Fibroblast of skin of left quadriceps (primary cell): ENCODE measurements around the gene IPO9.

Source experiments
- DNase-seq, 2 experiments: peaks; one replicate each; pipeline ENCODE4 v3.0.0-alpha.2; 2013; ENCODE audit warnings: low read depth in 2 of 2

The IPO9 gene

DNA sequence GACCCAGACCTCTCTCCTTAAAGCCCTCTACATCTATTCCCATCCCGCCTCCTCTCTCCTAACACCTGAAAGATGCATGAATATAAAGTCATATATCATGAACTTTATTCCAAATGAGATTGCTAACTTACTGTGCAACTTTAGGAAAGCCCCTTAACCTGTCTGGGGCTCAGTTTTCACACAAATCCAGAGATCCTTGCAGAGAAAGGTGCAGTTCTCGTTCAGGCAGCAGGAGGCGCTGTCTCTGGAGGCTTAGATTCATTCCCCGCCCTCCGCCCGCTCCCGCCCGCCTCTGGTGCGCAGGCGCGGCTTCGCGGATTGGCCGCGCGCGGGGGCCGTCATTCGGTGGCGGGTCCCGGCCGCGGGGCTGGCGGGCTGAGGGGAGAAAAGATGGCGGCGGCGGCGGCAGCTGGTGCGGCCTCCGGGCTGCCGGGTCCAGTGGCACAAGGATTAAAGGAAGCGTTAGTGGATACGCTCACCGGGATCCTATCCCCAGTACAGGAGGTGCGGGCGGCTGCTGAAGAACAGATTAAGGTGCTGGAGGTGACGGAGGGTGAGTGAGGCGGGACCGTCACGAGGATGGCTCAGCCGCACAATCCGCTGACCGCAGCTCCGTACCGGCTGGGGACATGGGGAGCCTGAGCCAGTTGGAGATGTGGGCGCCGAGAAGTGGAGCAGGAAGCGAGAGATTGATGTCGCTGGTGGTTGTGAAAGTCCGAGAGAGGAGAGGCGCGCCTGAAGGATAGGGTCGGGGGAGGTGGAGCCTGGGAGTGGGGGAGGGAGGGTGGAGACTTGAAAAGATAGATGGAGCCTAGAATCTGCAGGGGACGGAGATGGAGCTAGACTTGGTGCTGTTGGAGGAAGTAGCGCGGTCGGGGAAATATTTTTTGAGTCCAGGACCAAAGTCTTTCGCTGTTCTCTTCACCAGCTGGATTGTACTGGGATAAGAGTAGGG lies at the start of gene IPO9:
Gene IPO9 (plus strand): TSS at position 338 of the 955 bp plus-strand sequence. CDS start 53 bp downstream, at position 391.
- peak; percentile 83 to 84 for DNase-seq

DNA sequence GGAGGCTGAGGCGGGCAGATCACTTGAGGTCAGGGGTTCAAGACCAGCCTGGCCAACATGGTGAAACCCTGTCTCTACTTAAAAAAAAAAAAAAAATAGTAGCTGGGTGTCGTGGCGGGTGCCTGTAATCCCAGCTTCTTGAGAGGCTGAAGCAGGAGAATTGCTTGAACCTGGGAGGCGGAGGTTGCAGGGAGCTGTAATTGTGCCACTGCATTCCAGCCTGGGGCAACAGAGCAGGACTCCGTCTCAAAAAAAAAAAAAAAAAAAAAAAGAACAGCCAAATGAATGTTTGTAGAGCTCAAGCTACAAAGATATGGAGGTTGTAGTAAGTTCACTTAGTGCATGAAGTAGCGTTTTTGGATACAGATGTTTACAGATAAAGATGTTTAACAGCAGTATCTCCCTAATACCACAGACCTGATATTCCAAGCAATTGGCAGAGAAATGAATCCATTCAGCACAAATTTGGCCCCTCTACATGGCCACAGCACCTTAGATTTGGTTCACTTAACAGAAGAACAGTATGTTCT lies 49.5 kb upstream of the IPO9 start:
- DNase-seq = no peak

DNA sequence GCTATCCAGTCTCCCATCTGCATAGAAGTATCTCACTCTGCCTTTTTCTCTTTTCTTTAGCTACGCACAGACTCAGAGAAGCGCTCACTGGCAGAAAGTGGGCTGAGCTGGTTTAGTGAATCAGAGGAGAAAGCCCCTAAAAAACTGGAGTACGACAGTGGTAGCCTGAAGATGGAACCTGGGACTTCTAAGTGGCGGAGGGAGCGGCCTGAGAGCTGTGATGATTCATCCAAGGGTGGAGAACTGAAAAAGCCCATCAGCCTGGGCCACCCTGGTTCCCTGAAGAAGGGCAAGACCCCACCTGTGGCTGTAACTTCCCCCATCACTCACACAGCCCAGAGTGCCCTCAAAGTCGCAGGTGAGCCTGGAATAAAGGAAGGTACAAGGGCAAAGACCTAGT lies 48.0 kb upstream of the IPO9 start:
- DNase-seq = no peak

DNA sequence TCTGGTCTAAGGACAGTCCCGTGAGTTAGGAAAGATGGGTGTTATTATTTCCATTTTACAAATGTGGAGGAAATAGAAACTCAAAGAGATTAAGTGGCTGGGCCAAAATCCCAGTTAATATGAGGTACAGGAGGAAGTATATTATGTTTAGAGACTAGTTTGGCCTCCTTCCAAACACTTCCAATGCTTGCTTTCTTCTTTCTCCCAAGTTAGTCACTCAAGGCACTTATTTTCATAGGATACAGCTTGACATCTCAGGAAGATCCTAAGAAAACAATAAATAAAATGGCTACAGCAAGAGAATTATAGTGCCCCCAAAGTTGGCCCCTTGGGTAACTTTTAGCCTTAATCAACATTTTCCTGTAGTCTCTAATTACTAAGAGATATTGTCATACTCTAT lies 47.5 kb upstream of the IPO9 start:
- no peak for DNase-seq

DNA sequence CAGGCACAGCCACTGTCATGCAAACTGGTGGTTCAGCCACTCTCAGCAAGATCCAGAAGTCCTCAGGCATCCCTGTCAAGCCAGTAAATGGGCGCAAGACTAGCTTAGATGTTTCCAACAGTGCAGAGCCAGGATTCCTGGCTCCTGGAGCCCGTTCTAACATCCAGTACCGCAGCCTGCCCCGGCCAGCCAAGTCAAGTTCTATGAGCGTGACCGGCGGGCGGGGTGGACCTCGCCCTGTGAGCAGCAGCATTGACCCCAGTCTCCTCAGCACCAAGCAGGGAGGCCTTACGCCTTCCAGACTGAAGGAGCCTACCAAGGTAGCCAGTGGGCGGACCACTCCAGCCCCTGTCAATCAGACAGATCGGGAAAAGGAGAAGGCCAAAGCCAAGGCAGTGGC lies 46.6 kb upstream of the IPO9 start:
- no peak for DNase-seq

DNA sequence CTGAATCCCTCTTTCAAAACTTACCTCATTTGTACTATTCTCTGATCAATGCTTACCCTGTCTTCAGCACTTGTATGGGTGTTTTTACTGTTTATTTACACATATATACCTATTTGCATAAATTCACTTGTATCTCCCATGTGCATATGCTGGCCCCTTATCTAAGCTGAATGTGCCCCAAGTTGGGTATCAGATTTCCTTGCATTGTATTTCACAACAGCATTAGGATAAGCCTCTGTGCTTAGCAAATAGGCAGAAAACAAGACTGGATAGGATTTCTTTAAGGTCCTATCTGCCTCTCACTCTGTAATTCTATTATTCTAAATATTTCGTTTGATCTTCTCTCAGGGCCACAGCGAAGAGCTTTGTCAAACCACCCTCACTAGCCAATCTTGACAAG lies 45.9 kb upstream of the IPO9 start:
- no peak for DNase-seq

DNA sequence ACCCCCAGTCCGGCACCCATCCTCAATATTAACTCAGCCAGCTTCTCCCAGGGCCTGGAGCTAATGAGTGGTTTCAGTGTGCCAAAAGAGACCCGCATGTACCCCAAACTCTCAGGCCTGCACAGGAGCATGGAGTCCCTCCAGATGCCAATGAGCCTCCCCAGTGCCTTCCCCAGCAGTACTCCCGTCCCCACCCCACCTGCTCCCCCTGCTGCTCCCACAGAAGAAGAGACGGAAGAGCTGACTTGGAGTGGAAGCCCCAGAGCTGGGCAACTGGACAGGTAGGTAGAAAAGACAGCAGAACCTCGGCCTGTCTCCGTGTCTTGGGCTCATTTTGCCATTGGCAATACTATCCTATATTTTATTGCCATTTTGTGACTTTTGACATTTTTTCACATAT lies 45.4 kb upstream of the IPO9 start:
- DNase-seq = no peak

DNA sequence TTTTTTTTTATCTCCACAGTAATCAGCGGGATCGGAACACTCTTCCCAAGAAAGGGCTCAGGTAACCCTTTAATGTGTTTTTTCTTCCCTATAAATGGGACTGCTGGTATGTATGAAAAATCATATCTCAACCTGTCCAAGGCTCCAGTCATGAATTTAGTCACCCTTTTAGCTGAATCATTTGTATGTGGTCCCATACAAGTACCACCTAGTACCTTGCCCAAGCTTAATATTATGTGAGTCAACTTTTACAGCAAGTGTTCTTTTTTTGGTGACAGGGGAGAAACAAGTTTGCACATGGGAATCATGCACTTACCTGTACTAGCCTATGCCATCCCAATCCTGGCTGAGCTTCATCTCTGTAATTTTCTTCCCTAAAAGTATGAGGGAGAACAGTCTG lies 43.7 kb upstream of the IPO9 start:
- no peak for DNase-seq

DNA sequence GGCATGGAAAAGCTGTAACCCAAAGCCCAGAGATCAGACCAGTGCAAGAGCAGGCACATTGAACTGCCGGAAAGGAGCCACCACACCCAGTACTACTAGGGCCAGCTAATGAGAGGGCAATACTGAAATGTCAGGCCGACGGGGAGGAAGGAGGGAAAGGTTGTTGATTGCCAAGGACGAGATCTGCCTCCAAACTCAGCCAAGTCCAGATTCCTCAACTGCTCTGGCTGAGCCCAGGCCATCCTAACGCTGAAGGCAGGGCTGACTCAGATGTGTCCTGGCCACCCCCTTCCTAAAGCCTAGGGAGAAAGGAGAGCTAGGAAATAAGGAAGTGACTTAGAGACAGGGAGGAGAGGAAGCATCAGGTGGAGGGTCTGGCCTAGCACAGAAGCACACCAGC lies 42.1 kb upstream of the IPO9 start:
- no peak for DNase-seq

DNA sequence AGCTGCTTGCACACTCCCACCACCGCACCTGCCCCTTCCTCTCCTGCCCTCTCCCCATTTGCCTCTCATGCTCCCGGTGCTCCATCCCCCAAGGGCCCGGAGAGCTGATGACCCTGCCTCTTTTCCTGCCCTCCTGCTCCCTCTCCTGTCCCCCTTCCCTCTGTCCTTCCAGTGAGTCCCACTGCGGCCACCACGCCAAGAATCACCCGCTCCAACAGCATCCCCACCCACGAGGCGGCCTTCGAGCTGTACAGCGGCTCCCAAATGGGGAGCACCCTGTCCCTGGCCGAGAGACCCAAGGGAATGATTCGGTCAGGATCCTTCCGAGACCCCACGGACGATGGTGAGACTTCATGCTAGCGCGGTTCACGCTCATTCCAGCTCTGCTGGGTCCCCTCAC lies 40.7 kb upstream of the IPO9 start:
- no peak for DNase-seq

DNA sequence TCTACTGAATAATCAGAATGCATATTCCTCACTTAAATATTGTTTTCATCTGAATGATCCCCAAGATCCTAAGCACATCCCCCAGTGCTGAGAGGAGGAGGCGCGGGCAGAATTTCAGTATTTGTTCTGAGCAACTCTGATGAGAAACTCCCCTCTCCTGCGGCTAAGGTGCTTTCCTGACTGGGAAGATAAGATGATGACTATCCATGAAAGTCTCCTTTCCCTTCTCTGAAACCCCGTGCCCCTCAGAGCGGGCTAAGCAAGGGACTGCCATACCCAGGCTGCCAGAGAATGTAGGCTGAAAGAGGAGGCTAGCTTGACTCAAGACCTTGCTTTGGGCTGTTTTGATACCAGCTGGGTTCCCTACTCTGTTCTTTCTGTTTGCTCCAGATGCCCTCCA lies 39.7 kb upstream of the IPO9 start:
- no peak for DNase-seq

DNA sequence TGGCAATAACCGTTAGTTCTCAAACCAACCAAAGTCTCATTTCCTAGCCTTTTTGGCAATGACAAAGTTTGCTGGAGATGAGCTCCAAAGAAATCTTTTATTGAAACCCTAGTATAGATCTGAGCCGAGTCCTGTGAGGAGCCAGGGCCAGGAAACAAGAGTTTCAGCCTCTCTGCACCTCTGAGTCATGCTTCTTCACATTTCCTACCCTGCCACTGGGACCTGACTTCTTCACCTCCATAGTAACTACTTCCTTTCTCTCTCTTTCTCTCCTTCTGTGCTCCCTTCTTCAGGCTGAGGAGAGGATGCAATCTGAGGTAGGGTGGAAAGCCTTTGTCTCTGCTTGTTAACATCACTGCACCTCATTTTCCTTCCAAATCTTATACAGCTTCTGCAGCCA lies 38.7 kb upstream of the IPO9 start:
- no peak for DNase-seq

DNA sequence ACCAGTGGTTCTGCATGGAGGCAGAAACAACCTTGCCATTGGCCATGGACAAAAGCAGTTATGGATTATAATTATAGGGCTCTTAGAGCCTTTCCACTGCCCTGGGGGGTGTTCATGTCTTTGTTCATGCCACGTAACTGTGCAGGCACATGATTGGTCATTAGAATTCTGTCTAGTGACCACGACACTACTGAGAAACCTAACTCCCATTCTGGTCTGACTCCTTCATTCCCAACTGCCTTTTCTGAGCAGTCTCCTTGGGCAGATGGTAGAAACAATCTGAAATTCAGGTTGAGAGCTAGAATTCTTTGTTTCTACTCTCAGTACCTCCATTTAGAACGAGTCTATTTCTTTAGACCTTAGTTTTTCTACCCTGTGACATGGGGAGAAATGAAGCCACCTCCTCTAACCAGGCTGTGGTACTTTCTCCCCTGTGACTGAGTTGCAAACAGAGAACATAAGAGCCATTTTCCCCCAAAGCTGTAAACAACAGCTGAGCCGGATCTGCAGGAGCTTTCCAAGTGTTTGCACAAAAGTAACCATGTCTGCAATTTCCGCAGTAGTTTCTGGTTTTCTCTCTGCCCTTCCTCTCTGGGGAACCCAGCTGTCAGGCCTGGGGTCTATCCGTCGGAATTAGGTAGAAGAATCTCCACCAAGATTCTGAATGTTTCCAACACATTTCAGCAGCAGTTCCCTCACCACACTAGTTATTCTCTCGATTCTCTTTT lies 37.7 kb upstream of the IPO9 start:
- no peak for DNase-seq

DNA sequence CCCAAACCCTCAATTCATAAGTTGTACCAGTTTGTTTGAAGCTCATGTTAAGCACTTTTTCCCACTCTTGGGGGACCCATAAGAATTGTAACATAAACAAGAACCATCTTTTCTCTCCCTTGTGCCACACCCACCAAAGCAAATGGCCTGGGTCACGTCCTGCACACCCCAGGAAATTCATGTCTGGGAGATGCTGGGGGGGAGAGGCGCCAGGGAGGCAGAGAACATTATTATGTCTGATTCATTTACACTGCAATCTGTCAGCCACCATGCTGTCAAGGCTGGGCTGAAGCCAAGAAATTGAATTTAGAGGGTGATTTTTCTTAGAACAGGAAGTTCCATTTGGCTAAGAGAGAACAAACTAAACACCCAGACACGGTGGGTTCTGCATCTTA lies 37.2 kb upstream of the IPO9 start:
- peak; percentile 71 to 76 for DNase-seq

DNA sequence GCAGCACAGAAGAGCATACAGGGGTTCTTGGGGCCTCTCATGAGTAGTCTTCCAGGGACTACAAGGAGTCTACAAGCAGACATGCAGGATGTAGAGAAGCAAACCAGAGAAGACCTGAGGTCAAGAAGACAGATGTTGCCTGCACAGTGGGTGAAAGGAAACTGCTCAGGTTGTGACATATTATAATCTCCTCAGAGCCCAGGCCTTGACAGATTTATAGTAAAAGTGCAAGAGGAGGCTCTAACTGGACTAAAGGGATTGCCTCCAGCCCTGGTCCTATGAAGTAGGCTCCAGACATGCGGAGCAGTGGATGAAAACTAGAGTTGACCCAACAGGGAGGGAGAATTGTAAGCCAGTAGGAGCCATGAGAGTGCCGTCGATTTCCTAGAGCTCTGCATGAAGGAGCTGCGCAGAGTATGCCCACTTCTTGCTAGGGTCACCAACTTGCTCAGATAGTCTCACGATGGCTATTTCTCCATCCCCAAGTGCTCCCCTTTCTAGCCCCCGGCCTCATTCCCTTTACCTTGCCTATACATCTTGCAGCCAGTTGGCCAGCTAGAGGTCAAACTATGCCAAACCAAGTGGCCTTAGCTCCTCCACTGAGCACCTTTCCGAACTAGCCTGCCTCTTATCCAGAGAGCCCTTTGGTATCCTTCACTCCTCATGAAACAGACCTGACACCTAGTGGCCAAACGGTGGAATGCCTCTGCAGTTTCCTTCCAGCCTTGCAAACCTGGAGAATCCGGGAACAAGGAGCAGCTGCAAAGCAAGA lies 36.2 kb upstream of the IPO9 start:
- DNase-seq = peak; percentile 63 to 65

DNA sequence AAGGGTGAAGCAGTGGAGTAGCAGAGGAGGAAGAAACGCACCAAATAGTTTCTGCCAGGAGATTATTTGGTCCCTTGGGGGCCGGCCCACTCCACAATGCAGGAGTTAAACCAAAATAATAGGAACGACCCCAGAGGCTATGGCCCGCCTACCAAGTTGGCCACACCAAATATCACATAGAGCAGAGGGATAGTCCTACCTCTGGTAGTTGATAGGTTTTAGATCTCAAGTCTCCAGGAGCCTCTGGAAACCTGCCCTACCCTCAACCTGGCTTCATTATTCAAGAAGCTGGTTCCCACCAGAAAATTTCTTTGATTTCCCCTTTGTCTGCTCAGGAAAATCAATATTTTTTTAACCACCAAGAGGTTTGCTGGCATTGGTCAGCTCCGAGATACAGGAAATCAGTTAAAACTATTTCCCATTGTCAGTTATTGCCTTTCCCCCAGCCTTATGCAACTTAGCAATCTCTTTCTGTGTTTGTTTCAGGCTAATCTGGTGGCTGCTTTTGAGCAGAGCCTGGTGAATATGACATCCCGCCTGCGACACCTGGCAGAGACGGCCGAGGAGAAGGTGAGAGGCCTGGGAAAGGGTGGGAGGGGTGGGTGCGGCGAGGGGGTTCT lies 35.5 kb upstream of the IPO9 start:
- DNase-seq = no peak

DNA sequence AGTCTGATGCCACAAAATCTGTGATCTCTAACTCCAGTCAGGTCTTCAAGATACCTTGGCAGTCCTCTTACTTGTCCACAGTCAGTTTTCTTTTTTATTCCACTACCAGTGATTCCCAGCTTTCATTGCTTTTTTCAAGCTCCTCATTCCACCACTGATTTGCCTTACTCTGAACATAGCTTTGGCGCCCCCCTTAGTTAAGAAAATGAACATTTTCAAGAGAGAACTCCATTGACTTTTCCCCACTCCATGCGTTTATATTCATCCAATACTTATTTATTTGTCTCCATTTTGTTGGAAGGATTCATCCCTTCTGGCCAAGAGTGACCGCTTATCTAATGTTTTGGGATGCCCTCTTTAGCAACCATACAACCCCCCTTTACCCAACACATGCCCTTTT lies 33.9 kb upstream of the IPO9 start:
- no peak for DNase-seq

DNA sequence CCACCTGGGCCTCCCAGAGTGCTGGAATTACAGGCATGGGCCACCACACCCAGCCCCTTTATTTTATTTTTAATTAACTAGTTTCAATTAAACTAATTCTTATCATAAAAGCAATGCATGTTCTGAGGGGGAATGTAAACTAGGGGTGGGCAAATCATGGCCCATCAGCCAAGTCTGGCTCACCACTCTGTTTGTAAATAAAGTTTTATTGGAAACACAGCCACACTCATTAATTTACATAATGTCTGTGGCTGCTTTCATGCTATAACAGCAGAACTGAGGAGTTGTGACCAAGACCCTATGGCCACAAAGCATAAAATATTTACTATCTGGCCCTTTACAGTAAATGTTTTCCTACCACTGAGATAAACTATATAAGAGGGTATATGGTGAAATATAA lies 28.7 kb upstream of the IPO9 start:
- DNase-seq = no peak

DNA sequence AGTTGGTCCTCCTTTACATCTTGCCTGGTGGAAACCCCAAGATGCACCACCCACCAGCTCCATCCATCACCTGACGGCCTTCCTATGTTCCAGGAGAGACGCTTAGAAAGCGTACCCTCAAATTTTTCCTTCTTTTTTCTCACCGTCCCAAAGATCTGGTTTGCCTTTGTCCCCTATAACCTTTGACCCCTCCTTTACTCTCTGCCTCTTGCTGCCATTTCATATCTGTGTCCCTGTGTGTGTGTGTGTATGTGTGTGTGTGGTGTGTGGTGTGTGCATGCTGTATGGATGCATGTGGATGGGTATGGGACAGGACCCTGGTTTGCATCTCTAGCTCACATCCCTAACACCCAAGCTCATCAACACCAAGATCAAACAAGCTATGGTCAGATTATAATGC lies 22.2 kb upstream of the IPO9 start:
- DNase-seq = no peak

DNA sequence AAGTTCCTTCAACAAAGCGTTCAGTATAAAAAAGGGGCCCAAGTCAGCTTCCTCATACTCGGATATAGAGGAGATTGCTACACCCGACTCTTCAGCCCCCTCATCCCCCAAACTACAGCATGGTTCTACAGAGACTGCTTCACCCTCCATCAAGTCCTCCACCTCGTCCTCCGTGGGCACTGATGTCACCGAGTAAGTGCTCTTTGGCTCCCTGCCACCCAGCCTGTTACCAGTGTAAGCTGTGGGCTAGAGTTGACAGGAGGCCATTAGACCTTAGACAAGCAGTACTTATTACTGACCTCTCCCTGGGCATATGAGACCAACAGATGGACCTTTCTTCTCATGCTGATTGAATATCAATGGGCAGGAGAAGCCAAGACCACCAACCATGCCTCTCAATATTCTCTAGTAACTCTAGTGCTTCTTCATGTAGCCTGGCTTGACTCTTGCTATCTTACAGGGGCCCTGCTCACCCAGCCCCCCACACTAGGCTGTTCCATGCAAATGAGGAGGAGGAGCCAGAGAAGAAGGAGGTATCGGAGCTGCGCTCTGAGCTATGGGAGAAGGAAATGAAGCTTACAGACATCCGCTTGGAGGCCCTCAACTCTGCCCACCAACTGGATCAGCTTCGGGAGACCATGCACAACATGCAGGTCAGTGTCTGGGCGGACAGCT lies 20.9 kb upstream of the IPO9 start:
- no peak for DNase-seq

DNA sequence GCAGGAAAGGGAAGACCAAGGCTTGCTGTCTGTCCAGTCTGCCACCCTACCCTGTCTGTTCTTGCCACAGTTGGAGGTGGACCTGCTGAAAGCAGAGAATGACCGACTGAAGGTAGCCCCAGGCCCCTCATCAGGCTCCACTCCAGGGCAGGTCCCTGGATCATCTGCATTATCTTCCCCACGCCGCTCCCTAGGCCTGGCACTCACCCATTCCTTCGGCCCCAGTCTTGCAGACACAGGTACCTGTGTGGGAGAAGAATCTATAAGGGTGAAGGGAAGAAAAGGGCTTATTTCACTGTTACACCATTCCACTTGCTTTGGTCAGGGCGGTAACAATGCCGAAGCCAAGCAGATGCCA lies 20.3 kb upstream of the IPO9 start:
- no peak for DNase-seq
